GM10266 (cell line): ENCODE measurements around the gene SPIRE1.
"Not testable (repeated sequence)": the region's sequence is repeated elsewhere in the genome, so short reads cannot be mapped to it uniquely, and the experiment has no call there.

Experiments
- DNase-seq: peaks from one replicate; pipeline ENCODE4 v3.0.0; 2012; ENCODE audit errors: extremely low spot score
- TF ChIP-seq, protein P1 (sequence below): IDR thresholded peaks from 2 replicates; pipeline ENCODE4 v1.5.1; 2012; ENCODE audit warnings: mild to moderate bottlenecking, low read depth; ENCODE audit not compliant: control insufficient read depth, insufficient read depth; ENCODE audit errors: missing control alignments

The SPIRE1 gene

DNA sequence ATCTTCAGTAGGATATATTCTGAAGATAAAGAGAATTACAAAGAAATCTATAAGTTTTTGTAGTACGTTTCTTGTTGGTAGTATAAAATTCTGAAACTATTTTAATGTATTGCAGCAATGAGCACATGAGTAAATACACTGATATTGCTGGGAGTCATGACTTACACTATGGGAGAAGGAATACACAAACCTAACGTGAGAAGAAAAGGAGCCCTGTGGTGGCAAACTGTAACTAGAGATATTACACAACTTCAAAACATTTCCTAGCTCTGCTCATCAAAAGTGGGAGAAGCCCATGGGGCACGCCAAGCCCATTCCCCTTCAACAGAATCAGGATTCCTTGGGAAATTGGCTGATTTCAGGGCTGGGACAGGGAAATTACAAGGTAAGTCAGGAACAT is 20.5 kb downstream of the SPIRE1 start:
- DNase-seq: no peak
- TF ChIP-seq, protein P1, sequence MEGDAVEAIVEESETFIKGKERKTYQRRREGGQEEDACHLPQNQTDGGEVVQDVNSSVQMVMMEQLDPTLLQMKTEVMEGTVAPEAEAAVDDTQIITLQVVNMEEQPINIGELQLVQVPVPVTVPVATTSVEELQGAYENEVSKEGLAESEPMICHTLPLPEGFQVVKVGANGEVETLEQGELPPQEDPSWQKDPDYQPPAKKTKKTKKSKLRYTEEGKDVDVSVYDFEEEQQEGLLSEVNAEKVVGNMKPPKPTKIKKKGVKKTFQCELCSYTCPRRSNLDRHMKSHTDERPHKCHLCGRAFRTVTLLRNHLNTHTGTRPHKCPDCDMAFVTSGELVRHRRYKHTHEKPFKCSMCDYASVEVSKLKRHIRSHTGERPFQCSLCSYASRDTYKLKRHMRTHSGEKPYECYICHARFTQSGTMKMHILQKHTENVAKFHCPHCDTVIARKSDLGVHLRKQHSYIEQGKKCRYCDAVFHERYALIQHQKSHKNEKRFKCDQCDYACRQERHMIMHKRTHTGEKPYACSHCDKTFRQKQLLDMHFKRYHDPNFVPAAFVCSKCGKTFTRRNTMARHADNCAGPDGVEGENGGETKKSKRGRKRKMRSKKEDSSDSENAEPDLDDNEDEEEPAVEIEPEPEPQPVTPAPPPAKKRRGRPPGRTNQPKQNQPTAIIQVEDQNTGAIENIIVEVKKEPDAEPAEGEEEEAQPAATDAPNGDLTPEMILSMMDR: no peak

DNA sequence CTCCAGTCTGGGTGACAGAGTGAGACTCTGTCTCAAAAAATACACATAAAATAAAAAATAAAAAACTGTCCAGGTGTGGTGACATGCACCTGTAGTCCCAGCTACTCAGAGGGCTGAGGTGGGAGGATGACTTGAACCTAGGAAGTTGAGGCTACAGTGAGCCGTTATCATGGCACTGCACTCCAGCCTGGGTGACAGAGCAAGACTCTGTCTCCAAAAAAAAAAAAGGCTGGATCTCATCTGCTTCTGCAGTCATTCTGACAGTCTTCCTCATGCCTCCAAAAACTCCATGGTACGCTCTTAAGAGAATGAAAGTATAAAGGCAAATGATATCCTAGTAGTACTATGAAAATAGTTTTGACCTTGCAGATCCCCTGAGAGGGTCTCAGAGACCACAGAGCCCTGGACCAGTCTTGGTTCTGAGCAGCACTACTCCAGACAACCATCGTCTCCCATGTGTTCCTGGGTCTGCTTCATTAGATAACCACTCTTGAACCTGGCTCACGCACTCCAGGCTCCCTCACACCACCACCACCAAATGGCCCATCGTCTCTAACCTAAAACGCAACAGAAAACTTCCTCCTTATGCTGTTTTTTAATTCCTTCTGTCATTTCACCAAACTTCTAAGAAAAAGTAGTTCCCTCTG is 26.0 kb downstream of the SPIRE1 start:
- no peak for DNase-seq
- TF ChIP-seq, protein P1: no peak

DNA sequence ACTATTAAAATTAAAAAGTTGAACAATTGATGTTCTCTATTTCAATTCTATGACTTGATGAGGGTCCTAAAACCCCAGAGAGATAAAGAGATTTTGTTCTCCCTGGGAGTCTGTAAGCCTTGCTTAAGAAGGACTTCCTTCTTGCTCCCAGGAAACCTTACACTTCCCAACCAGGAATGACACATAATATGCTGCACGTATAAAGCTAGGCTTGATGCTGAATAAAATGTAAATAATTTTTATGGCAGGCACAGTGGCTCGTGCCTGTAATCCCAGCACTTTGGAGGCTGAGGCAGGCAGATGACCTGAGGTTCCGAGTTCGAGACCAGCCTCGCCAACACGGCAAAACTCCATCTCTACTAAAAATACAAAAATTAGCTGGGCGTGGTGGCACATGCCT is 27.8 kb downstream of the SPIRE1 start:
- TF ChIP-seq, protein P1: no peak
- no peak for DNase-seq

GRCh38 chr18:12628706-12629702 is 28.9 kb downstream of the SPIRE1 start:
- TF ChIP-seq, protein P1: no peak
- DNase-seq: no peak

DNA sequence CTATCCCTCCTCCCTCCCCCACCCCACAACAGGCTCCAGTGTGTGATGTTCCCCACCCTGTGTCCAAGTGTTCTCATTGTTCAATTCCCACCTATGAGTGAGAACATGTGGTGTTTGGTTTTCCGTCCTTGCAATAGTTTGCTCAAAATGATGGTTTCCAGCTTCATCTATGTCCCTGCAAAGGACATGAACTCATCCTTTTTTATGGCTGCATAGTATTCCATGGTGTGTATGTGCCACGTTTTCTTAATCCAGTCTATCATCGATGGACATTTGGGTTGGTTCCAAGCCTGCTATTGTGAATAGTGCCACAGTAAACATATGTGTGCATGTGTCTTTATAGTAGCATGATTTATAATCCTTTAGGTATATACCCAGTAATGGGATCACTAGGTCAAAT is 30.7 kb downstream of the SPIRE1 start:
- DNase-seq: not testable (repeated sequence)

DNA sequence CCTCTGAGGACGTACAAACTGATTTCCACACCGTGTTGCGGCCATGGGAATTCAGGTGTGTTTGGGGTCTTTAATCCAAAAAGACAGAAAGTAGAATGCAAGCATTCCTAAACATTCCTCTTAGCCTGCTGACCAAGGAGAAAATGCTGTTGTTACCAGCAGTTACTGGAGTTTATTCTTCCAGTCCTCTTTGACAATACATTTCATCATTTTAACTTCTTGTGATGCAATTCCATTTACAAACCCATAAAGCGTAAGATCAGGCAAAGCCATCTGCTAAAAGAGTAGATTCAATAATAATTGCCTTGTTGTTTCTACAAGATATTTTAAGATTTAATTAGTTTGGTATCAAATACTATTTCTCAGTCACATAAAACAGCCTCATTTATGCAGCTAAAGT is 32.7 kb downstream of the SPIRE1 start:
- DNase-seq: no peak
- TF ChIP-seq, protein P1: no peak

- no peak for DNase-seq
- TF ChIP-seq, protein P1: no peak
Measured at GRCh38 chr18:12621742-12622306, 36.1 kb downstream of the SPIRE1 start.
